SK-N-MC (cell line): Measurements from ENCODE around the gene KCNA10.

ENCODE experiments used
- EZH2 ChIP-seq: fragments of 200-600 bp; sonication (generic); IDR thresholded peaks from one replicate; pipeline ENCODE4 v1.6.1; 2017; ENCODE audit warnings: antibody characterized with exemption
- POLR2AphosphoS5 ChIP-seq: IDR thresholded peaks from 2 replicates; pipeline ENCODE4 v1.6.1; 2012; ENCODE audit warnings: mild to moderate bottlenecking, low read depth, low read length, borderline replicate concordance

DNA sequence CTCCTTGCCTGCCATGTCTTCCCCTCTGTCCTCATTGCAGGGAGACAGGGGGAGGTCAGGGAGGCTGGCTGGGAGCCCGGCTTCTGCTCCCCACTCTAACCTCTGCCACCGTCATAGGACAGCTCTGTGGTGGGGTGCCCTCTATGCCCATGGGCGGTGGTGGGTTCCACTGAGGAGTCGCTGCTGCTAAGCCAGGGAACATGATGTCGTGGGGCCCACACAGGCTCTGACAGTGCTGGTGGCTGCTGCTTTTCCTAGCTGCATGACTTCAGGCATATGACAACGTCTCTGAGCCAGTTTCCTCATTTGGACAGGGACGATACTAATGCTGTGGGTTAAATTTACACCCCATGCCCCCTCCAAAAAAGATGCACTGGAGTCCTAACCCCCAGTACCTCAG is 14.7 kb downstream of the KCNA10 start:
- TF ChIP-seq EZH2 (no peak), POLR2AphosphoS5 (no peak)
